Tongue (tissue), 2 donors: Measurements from ENCODE around the gene SRL. TPM values are rescaled to one million over a fixed set of nuclear protein-coding genes. Genes with fewer than 3 reads are reported as not detected.
A peak's percentile ranks its signal among the peaks of the same experiment; 100 is the strongest.
"Not testable (repeated sequence)": the region's sequence is repeated elsewhere in the genome, so short reads cannot be mapped to it uniquely, and the experiment has no call there.

Experiments
- DNase-seq: peaks from one replicate; pipeline ENCODE4 v3.0.0-alpha.2; 2015
- total RNA-seq: library from RNA; depleted of rRNA; stranded (reverse); fragments of >200 nt; gene quantifications from one replicate; pipeline ENCODE4 v1.2.3, GENCODE V29; 2014

SRL gene
- total RNA-seq, 1 donor from 2014 or later = 445 TPM

DNA sequence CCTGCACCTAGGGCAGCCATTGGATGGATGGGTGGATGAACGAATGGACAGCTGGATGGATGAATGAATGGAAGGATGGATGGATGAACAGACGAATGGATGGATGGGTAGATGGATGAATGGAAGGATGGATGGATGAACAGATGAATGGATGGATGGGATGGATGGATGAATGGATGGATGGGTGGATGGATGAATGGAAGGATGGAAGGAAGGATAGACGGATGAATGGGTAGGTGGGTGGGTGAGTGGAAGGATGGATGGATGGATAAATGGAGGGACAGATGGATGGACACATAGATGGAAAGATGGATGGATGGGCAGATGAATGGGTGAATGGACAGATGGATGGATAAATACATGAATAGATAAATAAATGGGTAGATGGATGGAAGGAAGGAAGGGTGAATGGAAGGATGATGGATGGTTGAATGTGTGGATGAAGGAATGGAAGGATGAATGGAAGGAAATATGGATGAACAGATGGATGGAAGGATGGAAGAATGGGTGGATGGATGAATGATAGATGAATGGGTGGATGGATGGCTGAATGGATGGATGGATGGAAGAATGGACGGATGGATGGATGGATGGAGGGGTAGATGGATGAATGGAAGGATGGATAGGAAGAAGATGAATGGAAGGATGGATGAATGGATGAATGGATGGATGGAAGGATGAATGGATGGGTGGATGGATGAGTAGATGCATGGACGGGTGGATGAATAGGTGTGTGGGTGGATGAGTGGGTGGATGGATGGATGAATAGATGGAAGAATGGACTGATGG lies 15.4 kb downstream of the SRL start:
- DNase-seq = no peak

DNA sequence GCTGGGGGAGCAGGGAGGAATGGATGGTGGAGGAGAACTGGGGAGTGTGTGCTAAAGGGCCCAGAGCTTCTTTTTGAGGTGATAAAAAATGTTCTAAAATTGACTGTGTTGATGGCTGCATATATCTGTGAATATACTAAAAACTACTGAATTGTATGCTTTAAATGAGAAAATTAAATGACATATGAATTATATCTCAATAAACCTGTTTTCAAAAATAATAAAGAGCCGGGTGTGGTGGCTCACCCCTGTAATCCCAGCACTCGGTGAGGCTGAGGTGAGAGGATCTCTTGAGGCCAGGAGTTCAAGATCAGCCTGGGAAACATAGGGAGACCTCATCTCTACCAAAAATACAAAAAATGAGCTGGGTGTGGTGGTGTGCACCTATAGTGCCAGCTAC lies 16.8 kb downstream of the SRL start:
- DNase-seq = no peak

DNA sequence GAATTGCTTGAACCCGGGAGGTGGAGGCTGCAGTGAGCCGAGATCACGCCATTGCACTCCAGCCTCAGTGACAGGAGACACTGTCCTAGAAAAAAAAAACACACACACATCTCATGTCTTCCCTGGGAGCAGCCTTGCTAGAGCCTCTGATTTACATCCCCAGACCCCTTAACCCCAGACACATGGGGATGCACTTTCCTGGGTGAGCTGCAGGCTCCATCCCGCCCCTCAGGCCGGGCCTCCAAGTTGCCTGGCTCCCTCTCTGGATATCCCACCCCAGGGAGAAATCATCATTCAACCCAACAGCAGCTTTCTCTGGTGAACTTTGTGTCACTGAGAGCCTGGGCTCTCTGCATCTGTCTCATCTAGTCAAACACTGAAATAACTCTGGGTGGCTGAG lies 21.5 kb downstream of the SRL start:
- no peak for DNase-seq

DNA sequence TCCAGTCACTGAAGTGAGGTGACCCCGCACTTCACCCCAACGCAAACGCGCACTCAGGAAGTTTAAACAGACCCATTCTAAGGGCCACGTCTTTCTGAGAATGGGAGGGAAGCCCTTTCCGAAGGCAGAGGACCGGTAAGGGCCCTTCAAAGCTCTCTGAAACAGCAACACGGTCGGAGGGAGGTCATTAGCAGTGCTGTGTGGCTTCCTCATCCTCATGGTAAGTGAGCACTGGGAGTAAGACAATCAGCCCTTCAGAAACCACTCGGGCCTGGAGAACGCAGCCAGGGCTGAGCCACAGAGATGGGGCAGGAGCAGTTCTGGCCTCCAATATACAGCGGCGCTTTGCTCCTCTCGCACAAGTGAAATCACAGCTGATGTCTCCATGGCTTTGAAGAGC lies 23.7 kb downstream of the SRL start:
- DNase-seq = peak; percentile 48

DNA sequence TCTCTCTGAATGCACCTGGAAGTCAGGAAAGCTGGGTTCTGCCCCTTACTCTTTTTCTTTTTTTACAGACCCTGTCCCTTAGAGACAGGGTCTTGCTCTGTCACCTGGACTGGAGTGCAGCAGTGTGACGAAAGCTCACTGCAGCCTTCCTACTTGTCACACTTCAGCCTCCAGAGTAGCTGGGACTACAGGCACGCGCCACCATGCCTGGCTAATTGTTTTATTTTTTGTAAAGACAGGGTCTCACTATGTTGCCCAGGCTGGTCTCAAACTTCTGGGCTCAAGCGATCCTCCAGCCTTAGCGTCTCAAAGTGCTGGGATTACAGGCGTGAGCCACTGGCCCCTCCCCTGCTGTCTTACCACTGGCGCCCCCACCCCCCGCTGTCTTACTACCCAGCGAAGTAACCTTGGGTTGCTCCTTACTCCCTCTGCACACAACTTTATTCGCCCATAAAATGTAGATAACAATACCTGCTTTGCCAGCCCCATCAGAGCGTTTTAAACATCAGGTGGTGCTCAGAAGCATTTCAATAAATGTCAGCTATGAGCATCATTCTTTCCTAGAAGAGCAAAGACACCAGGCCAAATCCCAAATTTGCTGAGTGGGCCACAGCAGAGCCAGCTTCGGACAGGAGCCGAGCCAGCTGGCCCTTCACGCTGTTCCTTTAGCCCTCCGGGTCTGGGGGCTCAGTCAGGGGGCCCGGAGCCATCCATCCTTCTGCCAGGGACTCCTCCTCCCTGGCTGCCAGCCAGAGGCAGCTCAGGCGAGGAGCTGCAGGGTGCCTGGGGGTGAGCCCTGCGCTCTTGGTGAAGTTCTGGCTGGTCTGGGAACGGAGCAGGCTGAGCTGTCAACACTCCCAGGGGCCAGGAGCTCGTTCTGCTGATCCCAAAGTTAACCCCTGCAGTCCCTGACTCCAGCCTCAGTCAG lies 24.4 kb downstream of the SRL start:
- peak; percentile 92 for DNase-seq

DNA sequence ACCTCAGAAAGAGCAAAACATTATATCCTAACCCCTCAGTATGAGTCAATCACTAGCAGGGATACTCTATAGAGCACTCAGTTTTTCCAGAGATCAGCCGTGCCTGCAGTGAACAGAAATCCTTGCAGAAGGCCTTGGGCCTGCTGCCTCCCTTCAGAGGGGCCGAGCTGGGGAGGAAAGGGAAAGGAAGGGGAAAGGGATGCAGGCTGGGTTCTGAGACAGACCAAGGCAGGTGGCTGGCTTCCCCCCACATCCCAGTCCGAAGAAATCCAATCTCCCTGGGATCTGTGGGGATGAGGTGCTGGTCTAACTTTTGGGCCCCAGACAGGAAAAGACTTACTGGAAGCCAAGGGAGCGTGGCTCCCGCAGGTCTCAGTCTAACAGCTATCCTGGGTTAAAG lies 25.3 kb downstream of the SRL start:
- peak; percentile 88 for DNase-seq

DNA sequence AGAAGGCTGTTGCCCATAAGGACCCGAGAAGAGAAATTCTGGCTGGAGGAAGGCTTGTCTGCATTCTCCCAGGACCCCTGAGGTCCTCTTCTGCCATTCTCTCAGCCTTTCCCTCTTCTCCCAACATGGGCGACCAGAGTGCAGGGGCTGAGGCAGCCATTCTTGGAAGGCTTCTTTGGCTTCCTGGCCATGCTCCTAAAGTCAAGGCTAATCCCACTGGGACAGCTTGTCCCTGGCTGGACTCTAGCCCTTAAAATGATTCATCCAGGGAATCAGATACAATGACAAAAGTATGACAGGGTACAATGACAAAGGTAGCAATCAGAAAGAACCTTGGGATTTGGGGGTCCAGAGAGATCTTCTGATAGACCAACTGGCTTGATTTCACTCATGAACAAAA lies 26.8 kb downstream of the SRL start:
- DNase-seq = no peak

DNA sequence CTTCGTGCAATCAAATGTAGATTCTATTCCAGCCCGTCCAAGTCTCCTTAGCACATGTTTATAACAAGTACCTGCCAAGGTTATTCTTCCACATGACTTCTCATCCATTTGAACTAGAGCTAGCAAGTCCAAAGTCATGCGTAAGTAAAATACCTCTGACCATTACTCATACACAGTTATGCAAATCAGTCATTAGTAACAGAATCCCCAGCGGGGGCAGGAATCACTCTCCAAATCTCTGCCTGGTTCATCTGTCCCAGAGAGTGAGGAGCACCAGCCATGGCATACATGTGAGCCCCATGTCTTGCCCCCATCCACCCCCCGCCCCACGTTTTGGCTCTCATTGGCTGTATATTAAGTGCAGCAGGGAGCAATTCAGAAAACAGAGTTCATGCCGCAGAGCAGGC lies 27.7 kb downstream of the SRL start:
- peak; percentile 48 for DNase-seq

DNA sequence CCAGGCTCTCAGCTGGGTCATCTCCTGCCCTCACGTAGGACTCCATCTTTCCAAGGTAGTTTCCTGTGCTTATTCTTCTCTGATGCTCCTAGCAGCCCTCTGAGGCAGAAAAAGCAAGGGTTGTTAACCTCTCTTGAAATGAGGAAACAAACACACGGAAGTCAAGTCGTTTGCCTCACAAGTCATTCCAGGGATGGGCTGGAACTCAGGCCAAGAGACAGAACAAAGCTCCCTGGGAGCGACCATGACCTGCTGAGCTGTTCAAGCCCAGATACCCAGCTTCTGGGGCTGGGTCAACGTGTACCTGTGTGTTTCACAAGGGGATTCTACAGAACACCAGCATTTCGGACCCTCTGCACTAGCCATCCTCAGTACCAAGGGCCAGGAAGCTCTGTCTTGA lies 28.1 kb downstream of the SRL start:
- DNase-seq = no peak

DNA sequence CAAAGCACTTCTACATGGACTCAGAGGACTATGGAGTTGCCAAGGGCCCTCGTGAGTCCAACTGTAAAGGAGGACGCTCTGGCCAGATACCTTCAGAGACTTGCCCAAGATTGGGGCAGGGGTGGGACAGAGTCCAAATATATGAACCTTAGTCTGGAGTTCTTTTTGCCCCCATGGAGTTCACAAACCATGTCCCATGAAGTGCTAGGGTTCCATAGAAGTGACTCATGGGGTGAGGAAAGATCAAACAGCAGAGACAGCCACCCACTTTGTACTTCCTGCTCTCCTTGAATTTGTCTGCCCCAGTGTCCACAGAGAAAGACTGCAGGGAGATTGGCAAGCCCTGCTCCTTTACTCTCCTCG lies 29.0 kb downstream of the SRL start:
- no peak for DNase-seq

DNA sequence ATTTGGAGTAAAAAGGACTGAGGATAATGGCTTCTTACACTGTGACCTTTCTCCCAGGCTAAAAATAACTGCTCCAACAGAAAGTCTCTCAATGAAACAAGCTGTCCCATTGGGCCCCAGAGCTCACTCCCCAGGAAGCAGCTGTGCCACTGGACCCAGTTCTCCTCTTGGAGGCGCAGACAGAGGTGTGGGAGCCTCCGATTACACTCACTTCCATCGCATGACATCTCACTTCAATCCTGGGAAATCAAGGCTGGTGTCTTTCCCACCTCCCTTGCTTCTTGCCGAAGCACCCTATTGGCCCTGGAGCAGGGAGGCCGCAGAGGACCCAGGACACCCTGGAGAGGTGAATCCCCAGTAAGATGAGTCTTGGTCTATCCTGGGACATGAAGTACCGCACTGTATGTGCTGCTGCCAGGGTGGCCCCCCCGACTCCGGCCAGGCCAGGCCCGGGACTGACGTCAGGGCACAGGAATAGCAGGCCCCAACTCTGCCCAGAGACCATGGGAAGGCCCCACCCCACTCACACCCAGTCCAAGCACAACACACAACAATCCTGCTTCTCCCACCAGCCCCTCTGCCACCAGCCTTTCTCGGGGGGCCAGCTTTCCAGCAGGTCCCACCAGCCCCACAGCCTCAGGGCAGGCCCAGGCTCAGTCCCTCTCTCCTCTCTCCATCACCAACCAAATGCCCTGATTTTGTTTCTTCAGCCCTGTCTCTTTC lies 29.5 kb downstream of the SRL start:
- DNase-seq = peak; percentile 70

DNA sequence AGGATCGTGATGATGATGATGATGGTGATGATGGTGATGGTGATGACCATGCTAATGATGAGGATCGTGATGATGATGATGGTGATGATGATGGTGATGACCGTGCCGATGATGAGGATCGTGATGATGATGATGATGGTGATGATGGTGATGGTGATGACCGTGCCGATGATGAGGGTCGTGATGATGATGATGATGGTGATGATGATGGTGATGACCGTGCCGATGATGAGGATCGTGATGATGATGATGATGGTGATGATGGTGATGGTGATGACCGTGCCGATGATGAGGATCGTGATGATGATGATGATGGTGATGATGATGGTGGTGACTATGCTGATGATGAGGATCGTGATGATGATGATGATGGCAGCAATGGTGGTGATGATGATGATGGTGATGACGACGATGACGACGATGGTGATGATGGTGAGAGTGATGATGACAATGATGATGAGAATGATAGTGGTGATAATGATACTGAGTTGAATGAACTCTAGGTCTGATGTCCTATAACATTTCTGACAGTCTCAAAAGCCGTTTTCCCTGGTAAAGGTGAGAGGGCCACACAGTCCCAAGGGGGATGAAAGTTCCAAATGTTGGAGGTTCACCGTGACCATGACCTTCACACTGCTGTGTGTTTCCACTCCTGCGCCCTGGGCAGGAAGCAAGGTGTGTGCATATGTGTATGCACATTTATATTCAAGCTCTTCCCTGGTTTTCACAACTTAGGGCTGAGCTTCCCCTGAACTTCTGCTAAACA lies 30.3 kb downstream of the SRL start:
- DNase-seq = not testable (repeated sequence)

DNA sequence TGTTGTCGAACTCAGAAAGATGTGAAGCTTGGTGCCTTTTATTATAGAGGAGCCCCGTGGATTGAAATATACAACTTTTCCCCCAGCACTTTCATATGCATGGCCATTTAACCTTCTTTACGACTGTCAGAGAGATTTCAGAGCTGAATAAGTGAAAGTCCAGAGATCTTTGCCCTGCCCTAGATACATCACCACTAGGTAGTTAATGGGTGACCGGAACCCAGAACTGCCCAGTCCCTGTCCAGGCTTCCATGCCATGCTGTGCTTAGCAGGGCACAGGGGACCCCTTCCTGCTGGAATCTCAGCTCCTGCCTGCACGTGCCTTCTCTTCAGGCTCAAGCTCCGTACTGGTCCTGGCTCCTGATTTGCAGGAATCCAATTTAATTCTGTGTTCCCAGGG lies 32.2 kb downstream of the SRL start:
- no peak for DNase-seq

DNA sequence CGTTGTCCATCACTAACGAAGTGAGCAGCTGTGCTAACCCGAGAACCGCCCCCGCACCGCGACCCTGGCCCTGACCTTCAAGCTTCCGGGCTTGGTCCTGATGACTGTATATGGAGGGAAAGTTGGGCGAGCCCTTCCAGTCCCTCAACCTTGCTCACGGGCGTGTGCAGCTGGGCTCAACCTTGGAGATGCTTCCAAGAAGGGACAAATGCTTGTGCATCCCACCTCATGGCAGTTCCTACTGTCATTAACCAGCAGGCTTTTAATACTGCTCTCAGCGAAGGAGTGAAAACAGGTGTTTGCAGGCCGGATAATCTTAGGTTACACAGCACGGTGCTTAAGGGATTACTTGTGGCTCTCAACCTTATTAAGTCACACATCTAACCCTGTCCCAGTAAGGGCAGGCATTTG lies 33.5 kb downstream of the SRL start:
- peak; percentile 83 for DNase-seq

DNA sequence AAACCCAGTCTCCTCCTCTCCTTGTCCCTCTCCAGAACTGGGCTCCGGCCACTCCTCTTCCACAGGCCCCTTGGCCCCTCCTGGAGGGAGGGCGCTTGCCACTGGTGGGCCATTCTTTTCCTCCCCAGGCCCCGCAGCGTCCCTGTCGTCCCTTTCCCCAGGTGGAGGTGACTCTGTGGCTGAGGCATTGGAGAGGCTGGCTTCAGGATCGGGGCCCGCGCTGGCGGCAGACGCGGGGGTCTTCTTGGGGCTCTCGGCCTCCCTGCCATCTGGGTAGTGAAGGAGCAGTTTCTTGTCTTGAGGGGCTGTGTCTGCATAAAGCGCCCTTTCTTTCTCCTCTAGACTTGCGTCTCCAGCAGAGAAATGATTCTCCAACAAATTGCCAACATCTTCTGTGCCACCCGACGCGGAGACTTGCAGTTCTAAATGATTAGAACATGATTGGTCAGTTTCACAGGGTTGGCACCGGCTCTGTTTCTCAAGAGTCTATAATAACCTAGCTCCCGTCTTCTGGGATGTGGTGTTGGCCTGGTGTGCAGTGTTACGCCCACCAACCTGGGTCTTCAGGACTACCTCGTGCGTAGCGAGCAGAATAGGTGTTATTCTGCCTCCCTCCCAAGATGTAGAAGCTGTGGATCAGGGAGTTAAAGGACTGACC lies 34.1 kb downstream of the SRL start:
- DNase-seq = no peak

DNA sequence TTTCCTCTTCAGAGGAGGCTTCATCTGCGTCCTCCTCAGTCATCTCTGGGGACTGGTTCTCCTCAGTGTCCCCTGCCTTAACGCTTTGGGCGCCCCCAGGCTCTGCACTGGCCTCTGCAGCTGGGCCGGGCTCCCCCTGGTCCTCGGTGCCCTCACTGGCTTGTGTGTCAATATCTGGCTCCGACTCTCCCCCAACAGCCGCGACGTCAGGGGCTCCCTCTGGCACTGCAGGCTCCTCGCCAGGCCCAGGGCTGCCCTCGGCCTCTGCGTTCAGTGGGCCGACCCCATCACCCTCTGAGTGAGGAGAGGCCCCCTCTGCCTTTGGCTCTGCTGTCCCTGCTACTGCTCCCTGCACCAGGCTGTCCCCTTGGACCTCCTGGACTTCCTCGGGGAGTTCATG lies 34.7 kb downstream of the SRL start:
- DNase-seq = no peak

DNA sequence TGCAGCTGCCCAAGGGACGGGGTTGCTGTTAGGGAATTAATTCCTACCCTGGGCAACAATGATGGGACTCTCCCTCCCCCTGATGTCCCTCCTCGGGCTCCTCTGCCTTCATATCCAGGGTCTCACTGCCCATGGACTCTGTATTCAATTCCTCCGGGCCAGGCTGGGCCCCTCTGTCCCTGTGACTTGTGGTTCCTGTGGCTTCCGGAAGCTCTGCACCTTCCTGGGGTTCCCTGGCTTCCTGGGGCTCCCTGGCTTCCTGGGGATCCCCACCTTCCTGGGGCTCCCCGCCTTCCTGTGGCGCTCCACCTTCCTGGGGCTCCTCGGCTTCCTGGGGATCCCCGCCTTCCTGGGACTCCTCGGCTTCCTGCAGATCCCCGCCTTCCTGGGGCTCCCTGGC lies 35.2 kb downstream of the SRL start:
- DNase-seq = no peak

DNA sequence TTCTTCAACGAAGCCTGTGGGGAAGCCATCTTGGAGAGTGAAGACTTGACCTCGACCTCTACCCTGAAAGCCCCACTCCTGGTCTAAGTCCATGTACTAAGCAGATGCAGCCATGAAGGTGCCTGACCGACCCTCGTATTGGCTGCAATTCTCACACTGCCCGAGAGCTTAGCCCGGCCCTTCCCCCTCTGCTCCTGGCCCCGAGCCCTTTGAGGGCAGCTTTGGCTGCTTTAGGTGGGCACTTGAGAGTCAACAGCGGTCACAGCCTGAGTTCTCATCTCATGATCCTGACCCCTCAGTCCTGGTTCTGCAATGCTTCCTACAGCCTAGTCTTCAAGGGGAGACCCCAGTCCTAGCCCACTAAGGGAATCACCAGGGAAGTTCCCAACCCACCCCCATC lies 35.9 kb downstream of the SRL start:
- DNase-seq = no peak

DNA sequence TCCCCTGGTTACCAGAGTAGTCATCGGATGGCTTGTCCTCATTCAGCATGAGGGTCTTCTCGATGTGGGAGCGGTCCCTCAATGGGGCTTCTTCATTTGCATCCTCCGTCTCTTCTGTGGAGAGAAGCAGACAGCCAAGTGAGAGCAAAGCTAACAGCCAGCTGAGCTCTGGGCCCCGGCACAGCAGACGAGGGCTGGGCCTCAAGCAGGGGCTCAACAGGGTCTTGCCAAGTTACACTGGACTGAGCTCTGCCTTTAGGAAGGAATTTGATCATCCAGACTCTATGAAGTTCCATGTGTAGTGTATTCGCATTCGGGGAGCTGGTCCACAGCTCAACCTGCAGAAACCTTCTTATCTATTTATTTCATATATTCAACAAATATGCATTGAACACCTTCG lies 37.4 kb downstream of the SRL start:
- peak; percentile 66 for DNase-seq

DNA sequence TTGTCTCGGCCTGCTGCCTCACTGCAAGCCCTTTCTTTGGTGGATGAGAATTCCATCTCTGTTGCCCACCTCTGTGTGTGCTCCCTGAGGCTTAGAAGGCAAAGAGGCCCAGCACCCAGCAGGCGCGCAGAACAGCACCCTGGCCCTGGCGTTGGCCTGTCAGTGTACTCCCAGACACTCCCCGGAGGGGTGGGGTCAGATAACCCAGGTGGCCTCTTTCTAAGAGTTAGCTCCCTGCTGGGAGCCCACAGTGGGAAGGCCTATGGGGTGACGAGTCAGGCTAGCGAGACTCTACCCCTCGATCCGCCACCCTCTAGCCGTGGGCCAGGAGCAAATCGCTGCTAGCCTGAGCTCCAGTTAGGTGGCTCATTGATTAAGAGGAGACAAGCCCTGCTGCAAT lies 38.1 kb downstream of the SRL start:
- DNase-seq = no peak

DNA sequence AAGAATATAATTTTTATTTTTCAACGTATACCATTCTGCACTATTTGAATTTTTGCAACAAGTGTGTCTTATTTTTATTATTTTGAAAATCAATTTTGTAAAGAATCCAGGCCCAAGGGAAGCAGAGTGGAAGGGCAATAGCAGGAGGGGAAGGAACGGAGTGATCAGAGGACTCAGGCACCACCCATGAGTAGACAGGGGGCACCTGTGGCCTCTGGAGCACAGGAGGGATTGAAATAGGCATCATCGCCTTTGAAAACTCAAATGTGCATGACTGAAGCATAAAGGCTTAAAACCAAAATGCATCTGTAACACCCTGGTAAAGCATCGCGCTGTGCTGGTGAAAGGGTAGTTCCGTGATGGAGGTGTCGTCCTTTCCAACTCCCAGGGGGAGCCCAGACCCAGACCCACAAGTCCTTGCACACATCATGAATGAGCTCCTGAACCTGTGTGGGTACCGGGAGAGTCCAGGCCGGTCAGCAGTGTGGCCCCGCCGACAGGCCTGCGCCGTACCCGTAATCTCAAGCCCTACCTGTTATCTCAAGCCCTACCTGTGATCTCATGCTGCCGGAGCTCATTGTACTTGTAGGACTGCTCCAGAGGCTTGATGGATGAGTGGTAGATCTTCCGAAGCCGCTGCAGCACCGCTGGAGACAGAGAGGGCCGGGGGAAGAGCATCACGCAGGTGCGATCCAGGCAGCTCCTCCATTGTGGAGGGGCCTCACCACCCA lies 39.1 kb downstream of the SRL start:
- DNase-seq = no peak
